ENCODE results near the gene SMTN.
A peak's percentile ranks its signal among the peaks of the same experiment; 100 is the strongest.
"Not testable (repeated sequence)": the region's sequence is repeated elsewhere in the genome, so short reads cannot be mapped to it uniquely, and the experiment has no call there.

SMTN gene

DNA sequence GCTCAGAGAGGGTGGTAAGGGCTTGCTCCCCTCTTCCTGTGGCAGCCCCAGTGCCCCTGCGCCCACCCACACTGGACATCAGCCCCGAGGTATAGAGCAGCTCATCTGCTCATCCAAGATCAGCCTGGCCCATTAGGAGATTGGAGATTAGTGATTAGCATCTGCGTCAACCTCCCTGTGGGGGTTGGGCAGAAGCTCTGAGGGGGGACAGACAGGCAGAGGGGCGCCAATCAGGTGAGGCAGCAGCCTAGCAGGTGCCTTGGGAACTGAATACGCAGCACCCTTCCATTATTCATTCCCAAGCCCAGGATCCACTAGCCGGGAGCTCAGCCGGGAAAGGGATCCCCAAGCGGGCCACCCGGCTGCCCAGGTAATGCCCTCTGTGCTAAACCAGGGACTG lies 11.0 kb downstream of the SMTN start:
- H3K4me1 ChIP-seq (ENCODE audit: control insufficient read depth, insufficient read depth, low read length) = peaks cover 6% of the 10 kb centered on the region; the same call in 1 of the 2 replicates
- peaks cover 19% of the 10 kb centered on the region; the same call in 1 of the 2 replicates for H3K36me3 ChIP-seq (ENCODE audit: control insufficient read depth, insufficient read depth, low read length)
- no peak overlapping the region for H3K27ac ChIP-seq (ENCODE audit: low read depth, low read length)
- no peaks in the 10 kb centered on the region for H3K27me3 ChIP-seq (ENCODE audit: control insufficient read depth, insufficient read depth, low read length)
- H3K4me3 ChIP-seq (ENCODE audit: low read depth, low read length) = no peak overlapping the region
- H3K9ac ChIP-seq (ENCODE audit: low read length) = no peak overlapping the region
- H3K9me3 ChIP-seq (ENCODE audit: control insufficient read depth, insufficient read depth, low read depth, low read length) = no peaks in the 10 kb centered on the region

DNA sequence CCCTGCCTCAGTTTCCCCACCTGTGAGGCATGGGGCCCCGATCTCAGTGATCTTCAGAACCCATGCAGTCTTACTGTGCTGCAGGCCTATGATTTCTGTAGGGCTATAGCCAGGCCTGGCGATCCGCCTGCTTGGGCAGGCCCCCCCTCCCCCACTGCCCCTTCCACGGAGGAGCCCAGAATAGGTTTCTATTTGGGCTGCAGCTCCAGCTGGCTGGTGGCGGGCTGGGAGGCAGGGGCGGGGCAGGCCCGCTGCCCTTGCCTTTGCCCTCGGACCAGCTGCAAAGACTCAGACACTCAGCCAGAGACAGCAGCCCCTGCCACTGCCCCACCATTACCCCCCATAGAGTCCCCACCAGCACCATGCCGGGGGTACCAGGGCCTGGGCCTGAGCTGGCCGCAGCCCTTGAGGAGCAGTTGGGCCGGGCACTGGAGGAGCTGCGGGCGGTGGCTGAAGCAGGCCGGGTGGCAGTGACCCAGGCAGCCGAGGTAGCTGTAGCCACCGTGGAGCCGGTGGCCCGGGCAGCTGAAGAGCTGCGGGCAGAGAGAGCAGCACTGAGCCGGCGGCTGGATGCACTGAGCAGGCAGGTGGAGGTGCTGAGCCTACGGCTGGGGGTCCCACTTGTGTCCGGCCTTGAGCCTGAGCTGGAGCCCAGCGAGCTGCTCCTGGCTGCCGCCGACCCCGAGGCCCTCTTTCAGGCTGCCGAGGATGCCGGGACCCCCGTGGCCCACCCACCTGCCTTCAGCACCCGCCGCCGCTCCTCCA lies 12.2 kb downstream of the SMTN start:
- Histone ChIP-seq H3K9ac (ENCODE audit: low read length) (no peak overlapping the region), H3K27ac (ENCODE audit: low read depth, low read length) (no peak overlapping the region), H3K9me3 (ENCODE audit: control insufficient read depth, insufficient read depth, low read depth, low read length) (no peaks in the 10 kb centered on the region), H3K4me3 (ENCODE audit: low read depth, low read length) (no peak overlapping the region), H3K4me1 (ENCODE audit: control insufficient read depth, insufficient read depth, low read length) (peaks cover 11% of the 10 kb centered on the region), H3K36me3 (ENCODE audit: control insufficient read depth, insufficient read depth, low read length) (peaks cover 15% of the 10 kb centered on the region; the same call in 1 of the 2 replicates), H3K27me3 (ENCODE audit: control insufficient read depth, insufficient read depth, low read length) (no peaks in the 10 kb centered on the region)

DNA sequence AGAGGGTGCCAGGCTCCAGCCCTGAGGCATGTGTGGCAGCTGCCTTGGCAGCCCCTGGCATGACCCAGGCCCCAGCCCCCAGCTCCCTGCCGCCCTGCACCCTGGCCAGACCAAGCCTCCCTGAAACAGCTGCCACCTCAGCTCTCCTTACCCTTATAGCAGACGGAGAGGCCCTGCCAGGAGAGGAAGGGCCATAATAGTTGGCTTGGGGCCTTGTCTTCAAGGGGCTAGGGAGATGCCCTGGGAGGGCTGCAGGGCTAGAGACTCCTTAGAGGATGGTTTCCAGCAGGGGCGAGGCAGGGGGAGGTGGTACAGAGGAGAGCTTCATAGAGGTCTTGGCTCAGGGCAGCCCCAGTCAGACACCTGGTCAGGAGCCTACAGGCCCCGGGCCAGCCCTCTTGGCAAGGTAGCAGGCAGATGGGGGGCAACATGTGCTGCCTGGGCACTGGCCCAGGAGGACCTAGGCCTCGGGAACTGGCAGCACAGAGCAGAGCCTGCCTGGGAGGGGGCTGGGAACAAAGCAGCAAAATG lies 13.0 kb downstream of the SMTN start:
- Histone ChIP-seq H3K36me3 (ENCODE audit: control insufficient read depth, insufficient read depth, low read length) (peaks cover 15% of the 10 kb centered on the region; the same call in 1 of the 2 replicates), H3K4me1 (ENCODE audit: control insufficient read depth, insufficient read depth, low read length) (peaks cover 18% of the 10 kb centered on the region), H3K4me3 (ENCODE audit: low read depth, low read length) (no peak overlapping the region), H3K9ac (ENCODE audit: low read length) (no peak overlapping the region), H3K9me3 (ENCODE audit: control insufficient read depth, insufficient read depth, low read depth, low read length) (no peaks in the 10 kb centered on the region), H3K27me3 (ENCODE audit: control insufficient read depth, insufficient read depth, low read length) (no peaks in the 10 kb centered on the region), H3K27ac (ENCODE audit: low read depth, low read length) (no peak overlapping the region)

DNA sequence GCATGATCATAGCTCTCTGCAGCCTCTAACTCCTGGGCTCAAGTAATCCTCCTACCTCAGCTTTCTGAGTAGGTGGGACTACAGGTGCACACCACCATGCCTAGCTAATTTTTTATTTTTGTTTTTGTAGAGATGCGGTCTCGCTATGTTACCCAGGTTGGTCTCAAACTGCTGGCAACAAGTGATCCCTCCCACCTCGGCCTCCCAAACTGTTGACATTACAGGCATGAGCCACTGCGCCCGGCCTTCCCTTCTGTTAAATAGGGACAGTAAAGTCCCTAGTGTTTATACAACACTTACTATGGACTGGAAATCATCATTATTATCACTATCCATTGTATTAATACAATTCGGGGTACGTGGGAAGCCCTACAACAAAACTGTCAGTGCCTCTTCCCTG lies 13.6 kb downstream of the SMTN start:
- no peak overlapping the region for H3K27ac ChIP-seq (ENCODE audit: low read depth, low read length)
- H3K4me1 ChIP-seq (ENCODE audit: control insufficient read depth, insufficient read depth, low read length) = peaks cover 18% of the 10 kb centered on the region
- H3K27me3 ChIP-seq (ENCODE audit: control insufficient read depth, insufficient read depth, low read length) = no peaks in the 10 kb centered on the region
- H3K9ac ChIP-seq (ENCODE audit: low read length) = no peak overlapping the region
- no peak overlapping the region for H3K4me3 ChIP-seq (ENCODE audit: low read depth, low read length)
- H3K36me3 ChIP-seq (ENCODE audit: control insufficient read depth, insufficient read depth, low read length) = peaks cover 15% of the 10 kb centered on the region; the same call in 1 of the 2 replicates
- no peaks in the 10 kb centered on the region for H3K9me3 ChIP-seq (ENCODE audit: control insufficient read depth, insufficient read depth, low read depth, low read length)

DNA sequence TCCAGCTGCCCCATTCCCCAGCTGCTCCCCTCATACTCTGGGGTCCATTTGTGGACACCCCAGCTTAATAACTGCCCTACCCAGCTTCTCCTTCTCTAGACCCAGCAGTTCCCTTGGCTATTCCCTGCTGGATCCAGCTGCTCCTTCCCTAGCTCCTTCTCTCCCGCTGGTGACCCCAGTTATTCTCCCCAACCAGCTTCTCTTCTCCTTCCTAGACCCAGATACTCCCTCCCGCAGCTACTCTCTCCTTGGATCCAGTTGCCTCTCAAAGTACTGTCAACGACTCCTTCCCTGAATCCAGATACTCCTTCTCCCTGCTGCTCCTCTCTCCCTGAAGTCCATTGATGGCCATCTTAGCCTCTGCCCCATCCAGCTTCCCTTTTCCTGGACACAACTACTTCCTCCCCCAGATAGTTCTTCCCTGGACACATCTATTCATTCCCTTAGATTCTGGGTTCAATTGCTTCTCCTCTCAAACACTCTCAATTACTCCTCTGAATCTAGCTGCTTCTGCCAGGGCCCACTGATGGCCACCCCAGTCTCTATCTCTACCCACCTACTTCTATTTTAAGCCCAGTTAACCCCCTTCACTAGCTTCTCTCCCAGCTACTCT lies 14.6 kb downstream of the SMTN start:
- Histone ChIP-seq H3K4me3 (ENCODE audit: low read depth, low read length) (no peak overlapping the region), H3K9ac (ENCODE audit: low read length) (no peak overlapping the region), H3K4me1 (ENCODE audit: control insufficient read depth, insufficient read depth, low read length) (peaks cover 17% of the 10 kb centered on the region), H3K36me3 (ENCODE audit: control insufficient read depth, insufficient read depth, low read length) (peaks cover 15% of the 10 kb centered on the region; the same call in 1 of the 2 replicates), H3K9me3 (ENCODE audit: control insufficient read depth, insufficient read depth, low read depth, low read length) (no peaks in the 10 kb centered on the region), H3K27ac (ENCODE audit: low read depth, low read length) (no peak overlapping the region), H3K27me3 (ENCODE audit: control insufficient read depth, insufficient read depth, low read length) (no peaks in the 10 kb centered on the region)

DNA sequence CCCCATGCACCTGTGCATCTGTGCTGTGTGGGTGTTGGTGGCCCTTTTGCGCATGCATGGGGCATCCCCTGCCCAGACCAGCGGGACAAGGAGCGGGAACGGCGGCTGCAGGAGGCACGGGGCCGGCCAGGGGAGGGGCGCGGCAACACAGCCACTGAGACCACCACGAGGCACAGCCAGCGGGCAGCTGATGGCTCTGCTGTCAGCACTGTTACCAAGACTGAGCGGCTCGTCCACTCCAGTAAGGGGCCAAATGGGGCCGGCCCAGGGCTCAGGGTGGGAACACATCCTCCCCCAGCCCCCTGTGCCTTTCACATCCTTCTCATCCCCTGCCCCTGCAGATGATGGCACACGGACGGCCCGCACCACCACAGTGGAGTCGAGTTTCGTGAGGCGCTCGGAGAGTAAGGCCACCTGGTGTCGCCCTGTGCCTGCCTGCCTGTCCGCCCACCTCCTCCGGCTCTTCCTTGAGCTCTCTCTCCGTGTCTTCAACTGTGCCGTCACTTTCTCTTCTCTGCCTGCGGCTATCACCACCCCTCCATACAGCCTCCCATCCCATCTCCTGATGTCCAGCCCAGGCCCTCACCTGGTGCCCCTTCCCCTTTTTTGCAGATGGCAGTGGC lies 15.7 kb downstream of the SMTN start:
- Histone ChIP-seq H3K9ac (ENCODE audit: low read length) (no peak overlapping the region), H3K27ac (ENCODE audit: low read depth, low read length) (no peak overlapping the region)

DNA sequence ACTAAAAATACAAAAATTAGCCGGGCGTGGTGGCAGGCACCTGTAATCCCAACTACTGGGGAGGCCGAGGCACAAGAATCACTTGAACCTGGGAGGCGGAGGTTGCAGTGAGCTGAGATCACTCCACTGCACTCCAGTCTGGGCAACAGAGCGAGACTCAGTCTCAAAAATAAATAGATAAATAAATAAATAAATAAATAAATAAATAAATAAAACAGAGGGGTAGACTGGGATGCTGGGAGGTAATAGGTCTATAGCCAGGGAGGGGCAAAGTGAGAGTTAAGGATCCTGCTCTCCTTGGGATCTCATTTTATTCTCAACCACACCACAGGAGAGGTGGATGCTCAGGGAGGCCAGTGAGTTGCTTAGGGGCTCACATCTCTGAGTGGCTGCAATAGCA lies 16.4 kb downstream of the SMTN start:
- H3K9me3 ChIP-seq (ENCODE audit: control insufficient read depth, insufficient read depth, low read depth, low read length); H3K27me3 ChIP-seq (ENCODE audit: control insufficient read depth, insufficient read depth, low read length); H3K36me3 ChIP-seq (ENCODE audit: control insufficient read depth, insufficient read depth, low read length); H3K27ac ChIP-seq (ENCODE audit: low read depth, low read length); H3K4me3 ChIP-seq (ENCODE audit: low read depth, low read length); H3K9ac ChIP-seq (ENCODE audit: low read length): not testable (repeated sequence)
- peaks cover 15% of the 10 kb centered on the region for H3K4me1 ChIP-seq (ENCODE audit: control insufficient read depth, insufficient read depth, low read length)

More for the DNA sequence above, 15.7 kb downstream of the SMTN start:
- Histone ChIP-seq H3K27me3 (ENCODE audit: control insufficient read depth, insufficient read depth, low read length) (no peaks in the 10 kb centered on the region), H3K4me1 (ENCODE audit: control insufficient read depth, insufficient read depth, low read length) (peaks cover 15% of the 10 kb centered on the region), H3K9me3 (ENCODE audit: control insufficient read depth, insufficient read depth, low read depth, low read length) (no peaks in the 10 kb centered on the region), H3K36me3 (ENCODE audit: control insufficient read depth, insufficient read depth, low read length) (peaks cover 8% of the 10 kb centered on the region; the same call in 1 of the 2 replicates), H3K4me3 (ENCODE audit: low read depth, low read length) (no peak overlapping the region)

DNA sequence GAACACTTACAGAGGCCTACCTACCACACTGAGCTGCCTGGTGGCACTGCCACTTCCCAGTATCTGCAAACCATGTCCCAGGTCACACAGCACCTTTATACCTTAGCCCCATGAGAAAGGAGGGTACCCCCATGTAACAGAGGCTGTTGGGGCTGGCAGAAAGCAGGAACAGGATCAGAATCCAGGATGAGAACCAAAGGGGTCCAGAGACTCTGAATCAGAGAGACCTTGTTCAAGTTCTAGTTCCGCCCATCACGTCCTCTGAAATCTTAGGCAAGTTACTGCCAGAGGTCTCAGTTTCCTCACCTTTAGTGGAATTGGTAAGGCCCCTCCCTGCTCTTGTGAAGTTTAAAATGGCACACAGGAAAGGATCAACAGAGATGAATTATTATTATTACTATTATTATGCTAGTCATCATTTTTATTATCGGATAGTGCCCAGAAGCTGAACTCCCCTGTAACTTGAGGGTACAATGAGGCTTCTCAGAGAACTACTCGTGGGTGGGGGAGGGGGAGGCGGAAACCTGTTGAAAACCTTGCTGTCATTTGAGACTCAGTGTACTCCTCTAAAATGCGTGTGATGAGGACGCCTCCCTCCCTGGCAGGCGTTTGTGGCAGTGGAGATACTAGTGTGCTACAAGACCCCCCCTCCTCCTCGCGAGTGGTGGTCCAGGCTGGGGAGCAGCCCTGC lies 17.0 kb downstream of the SMTN start:
- Histone ChIP-seq H3K9me3 (ENCODE audit: control insufficient read depth, insufficient read depth, low read depth, low read length) (no peaks in the 10 kb centered on the region), H3K4me1 (ENCODE audit: control insufficient read depth, insufficient read depth, low read length) (peaks cover 15% of the 10 kb centered on the region), H3K27ac (ENCODE audit: low read depth, low read length) (no peak overlapping the region), H3K9ac (ENCODE audit: low read length) (no peak overlapping the region), H3K4me3 (ENCODE audit: low read depth, low read length) (peak overlapping the region; percentile 43), H3K27me3 (ENCODE audit: control insufficient read depth, insufficient read depth, low read length) (no peaks in the 10 kb centered on the region), H3K36me3 (ENCODE audit: control insufficient read depth, insufficient read depth, low read length) (peaks cover 6% of the 10 kb centered on the region; the same call in 1 of the 2 replicates)

DNA sequence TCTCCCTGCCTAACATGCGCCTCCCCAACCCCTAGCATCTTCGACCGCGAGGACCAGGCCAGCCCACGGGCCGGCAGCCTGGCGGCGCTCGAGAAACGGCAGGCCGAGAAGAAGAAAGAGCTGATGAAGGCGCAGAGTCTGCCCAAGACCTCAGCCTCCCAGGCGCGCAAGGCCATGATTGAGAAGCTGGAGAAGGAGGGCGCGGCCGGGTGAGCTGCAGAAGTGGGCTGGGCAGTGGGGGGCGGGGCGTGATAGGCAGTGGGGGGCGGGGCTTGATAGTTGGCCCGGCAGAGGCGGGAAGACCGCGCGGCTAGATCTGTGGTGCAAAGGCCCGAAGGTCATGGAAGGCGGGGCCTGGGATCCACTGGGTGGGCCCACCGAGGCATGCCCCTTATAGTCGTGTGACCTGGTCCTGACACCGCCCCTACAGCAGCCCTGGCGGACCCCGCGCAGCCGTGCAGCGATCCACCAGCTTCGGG lies 17.6 kb downstream of the SMTN start:
- Histone ChIP-seq H3K9ac (ENCODE audit: low read length) (no peak overlapping the region), H3K27ac (ENCODE audit: low read depth, low read length) (no peak overlapping the region), H3K36me3 (ENCODE audit: control insufficient read depth, insufficient read depth, low read length) (peaks cover 6% of the 10 kb centered on the region; the same call in 1 of the 2 replicates), H3K4me3 (ENCODE audit: low read depth, low read length) (peak overlapping the region; percentile 43), H3K4me1 (ENCODE audit: control insufficient read depth, insufficient read depth, low read length) (peaks cover 15% of the 10 kb centered on the region), H3K27me3 (ENCODE audit: control insufficient read depth, insufficient read depth, low read length) (no peaks in the 10 kb centered on the region), H3K9me3 (ENCODE audit: control insufficient read depth, insufficient read depth, low read depth, low read length) (no peaks in the 10 kb centered on the region)

DNA sequence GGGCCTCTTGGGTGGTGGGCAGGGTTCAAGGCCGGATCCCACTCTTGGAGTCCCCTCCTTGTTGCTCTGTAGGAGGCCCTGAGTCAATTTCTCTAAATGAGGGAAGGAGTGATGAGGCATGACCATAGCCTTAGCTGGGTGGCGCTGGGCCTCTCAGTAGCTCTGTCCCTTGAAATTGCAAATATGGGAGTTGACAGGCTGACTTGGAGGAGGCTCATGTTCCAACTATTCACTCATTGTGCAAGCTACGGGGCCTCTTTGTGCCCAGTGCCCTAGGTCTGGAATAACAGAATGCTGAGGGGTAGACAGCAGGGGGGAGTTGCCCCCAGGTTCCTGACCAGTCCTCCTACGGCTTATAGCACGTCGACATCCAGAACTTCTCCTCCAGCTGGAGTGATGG lies 18.3 kb downstream of the SMTN start:
- Histone ChIP-seq H3K27ac (ENCODE audit: low read depth, low read length) (no peak overlapping the region), H3K9me3 (ENCODE audit: control insufficient read depth, insufficient read depth, low read depth, low read length) (no peaks in the 10 kb centered on the region), H3K4me3 (ENCODE audit: low read depth, low read length) (no peak overlapping the region), H3K27me3 (ENCODE audit: control insufficient read depth, insufficient read depth, low read length) (no peaks in the 10 kb centered on the region), H3K9ac (ENCODE audit: low read length) (no peak overlapping the region), H3K36me3 (ENCODE audit: control insufficient read depth, insufficient read depth, low read length) (peaks cover 6% of the 10 kb centered on the region; the same call in 1 of the 2 replicates), H3K4me1 (ENCODE audit: control insufficient read depth, insufficient read depth, low read length) (peaks cover 15% of the 10 kb centered on the region)
